Brain microvascular endothelial cell (primary cell): ENCODE measurements around the gene WDR77.

Source experiments
- DNase-seq: peaks from one replicate; pipeline ENCODE4 v3.0.0-alpha.2; 2020
- H3K27ac ChIP-seq: fragments of 250-450 bp; sonication (Bioruptor Pico); 2 replicates; pipeline ENCODE4 v1.5.1; 2020; ENCODE audit warnings: mild to moderate bottlenecking, moderate library complexity
- H3K27me3 ChIP-seq: fragments of 250-450 bp; sonication (Bioruptor Pico); replicated peaks from 2 replicates; pipeline ENCODE4 v1.5.1; 2020; ENCODE audit warnings: mild to moderate bottlenecking
- H3K36me3 ChIP-seq: fragments of 250-450 bp; sonication (Bioruptor Pico); replicated peaks from 2 replicates; pipeline ENCODE4 v1.5.1; 2020; ENCODE audit warnings: mild to moderate bottlenecking
- H3K4me3 ChIP-seq: 2 replicates; pipeline ENCODE4 v1.5.1; 2011; ENCODE audit warnings: low read depth, mild to moderate bottlenecking, control low read depth, low read length, moderate library complexity
- CTCF ChIP-seq: IDR thresholded peaks from 2 replicates; pipeline ENCODE4 v1.5.1; 2011; ENCODE audit warnings: low read depth, mild to moderate bottlenecking, moderate library complexity, low read length, control low read depth, inconsistent platforms; ENCODE audit errors: missing control alignments
- in situ Hi-C: cut with HindIII; loops from 2 replicates; pipeline ENCODE4 v1.10.0; 2017; ENCODE audit warnings: low sequenced_read_pairs, low pct_ligation_motif_present

The WDR77 gene

GRCh38 chr1:111419037-111419436 lies 30.0 kb downstream of the WDR77 start:
- no peaks in the 10 kb centered on the region for H3K36me3 ChIP-seq
- TF ChIP-seq CTCF, result no peak
- no peak for DNase-seq
- no peaks in the 10 kb centered on the region for H3K27me3 ChIP-seq
- no peak overlapping the region for H3K27ac ChIP-seq
- in situ Hi-C loops, result loop anchor here (25.0 kb wide), 1 partner anchor 207 kb away; the partner anchor contains the start of gene DENND2D
- H3K4me3 ChIP-seq, result no peak overlapping the region

GRCh38 chr1:111417755-111418154 lies 31.3 kb downstream of the WDR77 start:
- Histone ChIP-seq H3K27ac (no peak overlapping the region), H3K27me3 (no peaks in the 10 kb centered on the region), H3K36me3 (no peaks in the 10 kb centered on the region), H3K4me3 (no peak overlapping the region)
- no peak for DNase-seq
- in situ Hi-C loops, result loop anchor here (25.0 kb wide), 1 partner anchor 205 kb away; the partner anchor contains the start of gene DENND2D
- no peak for TF ChIP-seq CTCF

- Histone ChIP-seq H3K27me3 (no peaks in the 10 kb centered on the region), H3K27ac (no peak overlapping the region), H3K4me3 (no peak overlapping the region), H3K36me3 (no peaks in the 10 kb centered on the region)
- in situ Hi-C loops, result loop anchor here (25.0 kb wide), 1 partner anchor 203 kb away; the partner anchor contains the start of gene DENND2D
- no peak for DNase-seq
- TF ChIP-seq CTCF, result no peak
Observed at GRCh38 chr1:111415461-111415860, 33.6 kb downstream of the WDR77 start.

GRCh38 chr1:111414756-111415155 lies 34.3 kb downstream of the WDR77 start:
- no peaks in the 10 kb centered on the region for H3K27me3 ChIP-seq
- DNase-seq, result no peak
- TF ChIP-seq CTCF, result no peak
- H3K27ac ChIP-seq, result no peak overlapping the region
- no peaks in the 10 kb centered on the region for H3K36me3 ChIP-seq
- H3K4me3 ChIP-seq, result no peak overlapping the region
- in situ Hi-C loops, result loop anchor here (25.0 kb wide), 1 partner anchor 202 kb away; the partner anchor contains the start of gene DENND2D

GRCh38 chr1:111412839-111413238 lies 36.2 kb downstream of the WDR77 start:
- Histone ChIP-seq H3K27ac (no peak overlapping the region), H3K4me3 (no peak overlapping the region), H3K27me3 (no peaks in the 10 kb centered on the region), H3K36me3 (no peaks in the 10 kb centered on the region)
- no peak for DNase-seq
- TF ChIP-seq CTCF, result no peak
- in situ Hi-C loops, result loop anchor here (25.0 kb wide), 1 partner anchor 201 kb away; the partner anchor contains the start of gene DENND2D

GRCh38 chr1:111407301-111407700 lies 41.8 kb downstream of the WDR77 start:
- H3K4me3 ChIP-seq, result no peak overlapping the region
- no peak for TF ChIP-seq CTCF
- DNase-seq, result no peak
- in situ Hi-C loops, result loop anchor here (25.0 kb wide), 1 partner anchor 195 kb away; the partner anchor contains the start of gene DENND2D
- no peak overlapping the region for H3K27ac ChIP-seq
- H3K27me3 ChIP-seq, result peaks cover 3% of the 10 kb centered on the region
- no peaks in the 10 kb centered on the region for H3K36me3 ChIP-seq
